ENCODE measurements around the gene XAGE1A.
"Not testable (repeated sequence)": the region's sequence is repeated elsewhere in the genome, so short reads cannot be mapped to it uniquely, and the experiment has no call there.

XAGE1A gene, protein sequence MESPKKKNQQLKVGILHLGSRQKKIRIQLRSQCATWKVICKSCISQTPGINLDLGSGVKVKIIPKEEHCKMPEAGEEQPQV

DNA sequence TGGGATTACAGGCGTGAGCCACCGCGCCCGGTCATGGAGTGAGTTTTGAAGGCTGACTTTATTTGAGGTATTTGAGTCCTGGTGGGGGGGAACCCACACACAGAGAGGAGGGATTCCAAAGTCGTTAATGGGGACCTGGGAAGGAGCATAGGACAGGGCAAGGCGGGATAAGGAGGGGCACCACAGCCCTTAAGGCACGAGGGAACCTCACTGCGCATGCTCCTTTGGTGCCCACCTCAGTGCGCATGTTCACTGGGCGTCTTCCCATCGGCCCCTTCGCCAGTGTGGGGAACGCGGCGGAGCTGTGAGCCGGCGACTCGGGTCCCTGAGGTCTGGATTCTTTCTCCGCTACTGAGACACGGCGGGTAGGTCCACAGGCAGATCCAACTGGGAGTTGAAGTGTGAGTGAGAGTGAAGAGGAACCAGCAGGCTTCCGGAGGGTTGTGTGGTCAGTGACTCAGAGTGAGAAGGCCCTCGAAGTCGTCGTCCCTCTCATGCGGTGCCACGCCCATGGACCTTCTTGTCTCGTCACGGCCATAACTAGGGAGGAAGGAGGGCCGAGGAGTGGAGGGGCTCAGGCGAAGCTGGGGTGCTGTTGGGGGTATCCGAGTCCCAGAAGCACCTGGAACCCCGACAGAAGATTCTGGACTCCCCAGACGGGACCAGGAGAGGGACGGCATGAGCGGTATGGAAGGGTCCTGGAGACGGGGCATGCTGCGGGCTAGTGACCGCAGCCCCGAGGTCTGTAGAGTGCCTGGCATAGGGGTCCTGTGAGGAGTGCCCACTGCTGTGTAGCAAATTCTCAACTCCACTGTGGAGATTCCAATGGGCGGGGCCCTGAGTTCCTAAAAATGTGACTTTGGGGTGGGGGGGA is at the start of gene XAGE1A:
XAGE1A (plus strand) TSS at position 264 of the 874 bp plus-strand sequence. CDS start 1,554 bp downstream, outside the sequence.
- DNase-seq (ENCODE audit: low spot score); FAIRE-seq: not testable (repeated sequence)

GRCh38 chrX:52452031-52452430 is 43.6 kb upstream of the XAGE1A start:
- not testable (repeated sequence) for DNase-seq (ENCODE audit: low spot score); FAIRE-seq

DNA sequence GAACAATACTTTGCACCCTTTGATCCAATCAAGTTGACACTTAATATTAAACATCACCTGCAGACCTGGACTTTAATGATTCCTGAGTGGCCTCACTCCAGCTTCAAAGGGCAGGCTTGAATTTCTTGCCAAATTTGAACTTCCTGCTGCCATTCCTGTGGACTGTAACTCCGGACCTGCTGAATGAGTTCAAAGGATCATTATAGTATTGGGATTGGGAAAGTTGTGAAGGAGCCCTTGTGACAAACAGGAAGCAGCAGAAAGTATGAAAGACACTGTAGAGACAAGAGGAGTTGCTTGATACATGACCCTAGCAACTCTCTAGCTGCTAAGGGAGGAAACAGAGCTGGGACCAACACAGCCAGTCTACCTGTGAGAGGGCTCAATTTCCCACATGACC is 24.3 kb upstream of the XAGE1A start:
- not testable (repeated sequence) for DNase-seq (ENCODE audit: low spot score); FAIRE-seq

- not testable (repeated sequence) for DNase-seq (ENCODE audit: low spot score); FAIRE-seq
Measured at GRCh38 chrX:52496419-52496772, 788 bp downstream of the XAGE1A start.

DNA sequence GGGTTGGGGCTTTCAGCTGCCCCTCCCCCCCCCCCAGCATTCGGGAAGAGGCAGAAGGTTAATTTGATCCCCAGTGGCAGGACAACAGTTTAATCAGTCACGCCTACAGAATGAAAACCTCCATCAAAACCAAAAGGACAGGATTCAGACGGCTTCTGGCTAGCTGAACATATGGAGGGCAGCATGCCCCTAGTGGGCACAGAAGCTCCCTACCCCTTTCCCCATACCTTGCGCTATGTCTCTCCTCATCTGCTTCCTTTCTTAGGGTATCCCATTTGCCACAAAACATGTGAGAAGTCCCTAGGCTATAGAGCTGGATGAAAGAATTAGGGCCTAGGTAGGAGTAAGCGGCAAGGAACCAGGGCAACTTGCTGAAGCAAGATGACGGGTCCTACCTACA is 5.8 kb downstream of the XAGE1A start:
- FAIRE-seq; DNase-seq (ENCODE audit: low spot score): not testable (repeated sequence)

DNA sequence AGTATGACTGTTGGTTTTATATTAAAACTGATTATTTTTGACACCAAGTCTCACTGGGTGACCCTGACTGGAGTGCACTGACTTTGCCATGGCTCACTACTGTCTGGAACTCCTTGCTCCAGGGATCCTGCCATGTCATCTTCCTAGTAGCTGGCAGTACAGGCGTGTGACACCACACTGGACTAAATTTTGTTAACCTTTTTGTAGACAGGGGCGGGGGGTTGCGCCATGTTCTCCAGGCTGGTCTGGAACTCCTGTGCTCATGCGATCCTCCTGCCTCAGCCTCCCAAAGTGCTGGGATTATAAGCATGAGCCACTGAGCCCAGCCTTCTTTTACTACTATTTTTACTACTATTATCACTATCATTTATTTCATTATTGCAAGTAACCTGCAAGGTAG is 8.9 kb downstream of the XAGE1A start:
- FAIRE-seq (no peak), DNase-seq (ENCODE audit: low spot score) (no peak)

DNA sequence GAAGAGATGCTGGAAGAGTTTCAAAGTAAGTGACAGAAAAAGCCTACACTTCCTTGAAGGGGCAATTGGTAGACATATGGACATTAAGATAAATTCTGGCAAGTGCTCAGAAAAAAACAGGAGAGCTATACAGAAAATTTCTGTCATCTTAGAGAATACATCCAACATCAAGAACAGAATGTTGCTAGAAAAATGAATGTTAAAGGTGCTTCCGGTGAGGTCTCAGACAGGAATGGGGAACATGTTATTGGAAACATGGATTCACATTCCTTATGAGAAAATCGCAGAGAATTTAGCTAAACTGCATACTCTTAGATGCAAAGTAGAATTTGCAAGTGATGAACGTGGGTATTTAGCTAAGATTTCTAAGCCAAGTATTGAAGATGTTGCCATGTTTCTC is 11.7 kb downstream of the XAGE1A start:
- no peak for DNase-seq (ENCODE audit: low spot score)
- no peak for FAIRE-seq

GRCh38 chrX:52509916-52510315 is 14.3 kb downstream of the XAGE1A start:
- FAIRE-seq (no peak), DNase-seq (ENCODE audit: low spot score) (no peak)

GRCh38 chrX:52511126-52511525 is 15.5 kb downstream of the XAGE1A start:
- not testable (repeated sequence) for DNase-seq (ENCODE audit: low spot score); FAIRE-seq

DNA sequence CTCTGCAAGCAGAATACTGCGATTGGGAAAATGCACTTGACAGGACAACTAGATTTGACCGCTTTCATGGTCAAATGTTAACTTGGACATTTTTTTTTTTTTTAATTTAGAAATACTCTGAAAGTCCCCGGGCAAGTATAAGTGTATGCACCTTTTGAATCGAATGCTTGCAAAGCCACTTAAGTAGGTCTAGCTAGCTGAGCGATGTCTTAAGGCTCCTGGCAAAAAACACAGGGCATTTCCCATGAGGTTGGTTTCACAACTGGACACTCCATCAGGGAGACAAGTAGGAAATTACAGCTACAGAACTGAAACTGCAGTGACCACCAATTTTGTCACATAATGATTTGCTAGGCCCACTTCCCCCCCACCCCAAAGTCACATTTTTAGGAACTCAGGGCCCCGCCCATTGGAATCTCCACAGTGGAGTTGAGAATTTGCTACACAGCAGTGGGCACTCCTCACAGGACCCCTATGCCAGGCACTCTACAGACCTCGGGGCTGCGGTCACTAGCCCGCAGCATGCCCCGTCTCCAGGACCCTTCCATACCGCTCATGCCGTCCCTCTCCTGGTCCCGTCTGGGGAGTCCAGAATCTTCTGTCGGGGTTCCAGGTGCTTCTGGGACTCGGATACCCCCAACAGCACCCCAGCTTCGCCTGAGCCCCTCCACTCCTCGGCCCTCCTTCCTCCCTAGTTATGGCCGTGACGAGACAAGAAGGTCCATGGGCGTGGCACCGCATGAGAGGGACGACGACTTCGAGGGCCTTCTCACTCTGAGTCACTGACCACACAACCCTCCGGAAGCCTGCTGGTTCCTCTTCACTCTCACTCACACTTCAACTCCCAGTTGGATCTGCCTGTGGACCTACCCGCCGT is 20.7 kb downstream of the XAGE1A start:
- DNase-seq (ENCODE audit: low spot score); FAIRE-seq: not testable (repeated sequence)

DNA sequence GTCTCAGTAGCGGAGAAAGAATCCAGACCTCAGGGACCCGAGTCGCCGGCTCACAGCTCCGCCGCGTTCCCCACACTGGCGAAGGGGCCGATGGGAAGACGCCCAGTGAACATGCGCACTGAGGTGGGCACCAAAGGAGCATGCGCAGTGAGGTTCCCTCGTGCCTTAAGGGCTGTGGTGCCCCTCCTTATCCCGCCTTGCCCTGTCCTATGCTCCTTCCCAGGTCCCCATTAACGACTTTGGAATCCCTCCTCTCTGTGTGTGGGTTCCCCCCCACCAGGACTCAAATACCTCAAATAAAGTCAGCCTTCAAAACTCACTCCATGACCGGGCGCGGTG is 21.3 kb downstream of the XAGE1A start, which contains the start of gene XAGE1B:
XAGE1B (minus strand) TSS at position 77 of the 339 bp plus-strand sequence. CDS start 1,536 bp downstream, outside the sequence.
- DNase-seq (ENCODE audit: low spot score); FAIRE-seq: not testable (repeated sequence)

GRCh38 chrX:52541051-52541450 is 45.4 kb downstream of the XAGE1A start:
- not testable (repeated sequence) for DNase-seq (ENCODE audit: low spot score); FAIRE-seq

- FAIRE-seq: no peak
- DNase-seq (ENCODE audit: low spot score): no peak
Measured at GRCh38 chrX:52542311-52542710, 46.7 kb downstream of the XAGE1A start.

DNA sequence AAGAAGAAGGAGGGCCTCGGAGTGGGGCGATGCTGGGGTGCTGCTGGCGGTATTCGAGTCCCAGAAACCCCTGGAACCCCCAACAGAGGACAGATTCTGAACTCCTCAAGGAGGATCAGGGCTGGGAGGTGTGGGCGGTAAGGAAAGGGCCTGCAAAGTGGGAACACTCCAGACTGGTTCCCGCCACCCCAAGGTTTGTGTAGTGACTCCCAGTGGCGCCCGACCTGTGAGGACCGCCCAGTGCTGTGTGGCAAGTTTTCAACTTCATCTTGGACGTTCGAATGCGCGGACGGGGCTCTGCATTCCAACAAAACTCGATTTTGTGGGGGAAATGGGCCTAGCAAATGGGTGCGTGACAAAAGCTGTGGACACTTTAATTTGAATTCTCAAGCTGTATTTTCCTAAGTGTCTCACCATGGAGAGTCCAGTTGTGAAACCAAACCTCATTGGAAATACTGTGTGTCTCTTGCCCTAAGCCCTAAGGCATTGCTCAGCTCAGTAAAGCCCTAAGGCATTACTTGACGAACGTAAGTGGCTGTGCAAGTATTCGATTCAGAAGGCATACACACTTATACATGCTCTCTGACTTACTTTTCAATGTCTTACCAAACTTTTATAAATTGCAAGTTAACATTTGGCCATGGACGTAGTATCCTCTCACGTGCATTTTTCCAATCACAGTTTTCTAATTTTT is 48.7 kb downstream of the XAGE1A start:
- FAIRE-seq (no peak), DNase-seq (ENCODE audit: low spot score) (no peak)

DNA sequence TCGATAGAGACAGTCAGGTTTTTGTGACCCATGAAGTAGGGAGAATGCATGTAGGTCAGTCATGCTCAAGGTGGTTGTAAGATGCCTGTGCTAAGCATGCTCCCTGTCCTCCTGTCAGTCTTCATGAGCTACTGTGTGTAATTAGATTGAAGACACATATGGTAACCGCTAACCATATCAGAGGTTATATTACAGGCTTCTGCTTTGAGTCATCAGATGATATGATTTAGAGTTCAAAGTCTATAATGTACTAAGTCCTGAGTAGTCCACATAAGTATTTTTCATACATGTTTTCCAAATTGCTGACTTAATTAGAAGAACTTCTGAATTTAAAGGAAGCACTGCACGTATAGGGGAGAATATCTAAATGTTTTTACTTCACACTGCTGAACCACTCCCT is 53.2 kb downstream of the XAGE1A start:
- not testable (repeated sequence) for DNase-seq (ENCODE audit: low spot score)
- peak; percentile 40 for FAIRE-seq
